Measurements from ENCODE around the gene MAGI3.
"Not testable (repeated sequence)": the region's sequence is repeated elsewhere in the genome, so short reads cannot be mapped to it uniquely, and the experiment has no call there.

MAGI3 gene

DNA sequence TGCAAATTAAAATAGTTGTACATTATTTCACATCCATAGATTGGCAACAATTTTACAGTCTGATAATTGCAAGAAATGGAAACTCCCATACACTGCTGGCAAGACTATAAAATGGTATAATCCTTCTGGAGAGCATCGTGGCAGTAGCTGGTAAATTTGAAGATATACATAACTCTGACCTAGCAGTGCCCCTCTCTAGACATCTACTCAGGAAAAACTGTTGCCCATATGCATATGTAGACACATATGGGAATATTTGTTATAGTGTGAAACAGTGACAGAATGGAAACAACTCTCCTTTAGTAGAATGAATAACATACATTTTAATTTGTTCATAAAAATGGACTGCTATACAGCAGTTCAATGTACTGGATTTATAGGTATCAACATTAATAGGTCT lies 191.8 kb downstream of the MAGI3 start:
- no peak for DNase-seq

DNA sequence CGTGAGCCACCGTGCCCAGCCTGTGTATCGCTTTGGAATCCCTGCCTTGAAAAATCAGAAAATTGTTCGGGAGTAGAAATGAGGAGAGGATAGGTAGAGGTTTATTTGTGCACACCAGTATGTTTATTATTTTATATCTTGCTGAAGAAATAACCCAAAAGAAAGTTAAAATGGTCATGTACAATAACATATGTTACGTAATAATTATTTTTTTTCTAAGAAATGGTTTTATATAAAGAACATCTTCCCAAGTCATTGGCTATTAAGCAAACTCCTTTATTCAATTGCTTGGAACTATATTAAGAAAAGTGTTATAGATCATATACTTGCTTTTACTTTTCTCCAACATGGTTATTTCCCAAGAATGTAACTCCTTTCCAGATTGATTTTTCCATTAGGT lies 197.2 kb downstream of the MAGI3 start:
- no peak for DNase-seq

DNA sequence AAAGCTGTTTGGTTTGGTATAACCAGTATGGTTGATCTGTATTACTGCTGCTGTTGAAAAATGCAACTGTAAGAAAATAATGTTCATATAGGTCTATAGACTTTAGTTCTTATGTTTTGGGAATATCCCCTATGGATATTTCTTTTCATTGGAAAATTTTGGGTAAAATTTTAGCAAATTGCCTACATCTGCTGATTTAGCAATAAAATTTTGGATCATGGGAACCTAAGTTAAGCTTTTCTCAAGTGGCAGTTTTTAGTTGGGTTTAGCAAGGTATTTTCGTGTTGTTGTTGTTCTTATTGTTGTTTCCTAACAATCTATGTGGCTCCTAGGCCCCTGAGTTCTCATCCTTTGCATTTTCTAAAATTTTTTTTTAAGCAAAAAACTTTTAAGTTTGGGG lies 201.9 kb downstream of the MAGI3 start:
- DNase-seq, result no peak

DNA sequence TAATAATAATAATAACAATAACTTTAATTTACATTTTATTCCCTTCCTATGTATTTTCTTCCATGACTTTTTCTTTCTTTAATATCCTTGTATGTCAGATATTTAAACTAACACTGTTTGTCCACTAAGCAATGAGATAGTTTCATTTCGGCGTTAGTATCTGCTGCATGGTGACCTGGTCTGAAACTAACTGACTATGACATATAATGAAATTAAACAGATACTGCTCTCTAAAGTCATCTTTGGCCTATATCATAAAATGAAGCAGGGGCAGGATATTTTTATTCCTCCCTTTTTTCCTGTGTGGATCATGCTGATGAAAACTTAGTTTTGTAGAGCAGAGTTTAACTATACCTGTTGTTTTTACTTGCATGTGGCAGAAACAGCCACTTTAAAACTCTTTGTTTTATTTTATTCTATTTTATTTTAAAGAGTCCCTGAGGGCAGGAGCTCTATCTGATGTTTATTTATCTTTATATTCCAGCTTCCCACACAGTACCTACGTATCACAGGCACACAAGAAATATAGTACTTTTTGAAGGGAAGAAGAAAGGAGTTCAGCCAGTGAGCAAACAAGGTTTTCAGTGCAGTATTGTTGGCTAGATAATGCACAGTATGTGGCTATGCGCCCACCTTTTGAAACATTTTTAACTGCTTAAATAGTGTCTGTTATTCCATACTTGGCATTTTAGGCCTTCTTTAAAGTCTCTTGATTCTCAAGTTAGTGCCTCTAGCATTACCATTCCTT lies 203.4 kb downstream of the MAGI3 start:
- no peak for DNase-seq

DNA sequence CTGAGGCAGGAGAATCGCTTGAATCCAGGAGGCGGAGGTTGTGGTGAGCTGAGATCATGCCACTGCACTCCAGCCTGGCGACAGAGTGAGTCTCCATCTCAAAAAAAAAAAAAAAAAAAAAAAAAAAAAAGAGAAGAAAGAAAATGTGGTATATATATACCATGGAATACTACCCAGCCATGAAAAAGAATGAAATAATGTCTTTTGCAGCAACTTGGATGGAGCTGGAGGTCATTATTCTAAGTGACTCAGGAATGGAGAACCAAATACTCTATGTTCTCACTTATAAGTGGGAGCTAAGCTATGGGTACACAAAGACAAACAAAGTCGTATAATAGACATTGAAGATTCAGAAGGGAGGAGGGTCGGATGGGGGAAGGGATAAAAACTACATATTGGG lies 214.2 kb downstream of the MAGI3 start:
- not testable (repeated sequence) for DNase-seq

DNA sequence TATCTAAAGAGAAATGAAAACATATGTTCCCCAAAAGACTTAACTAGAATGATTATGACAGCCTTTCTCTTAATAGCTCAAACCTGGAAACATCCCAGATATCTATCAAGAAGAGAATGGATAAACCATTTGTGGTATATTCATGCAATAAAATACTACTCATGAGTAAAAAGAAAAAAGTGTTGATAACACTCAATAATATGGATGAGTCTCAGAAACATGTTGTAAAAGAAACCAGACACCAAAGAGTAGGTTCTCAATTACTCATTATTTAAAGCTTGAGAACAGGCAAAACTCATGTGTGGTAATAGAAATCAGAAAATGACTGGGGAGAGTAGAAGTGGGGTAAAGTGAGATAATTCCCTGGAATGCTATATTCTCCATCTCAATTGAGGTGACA lies 214.8 kb downstream of the MAGI3 start:
- no peak for DNase-seq

DNA sequence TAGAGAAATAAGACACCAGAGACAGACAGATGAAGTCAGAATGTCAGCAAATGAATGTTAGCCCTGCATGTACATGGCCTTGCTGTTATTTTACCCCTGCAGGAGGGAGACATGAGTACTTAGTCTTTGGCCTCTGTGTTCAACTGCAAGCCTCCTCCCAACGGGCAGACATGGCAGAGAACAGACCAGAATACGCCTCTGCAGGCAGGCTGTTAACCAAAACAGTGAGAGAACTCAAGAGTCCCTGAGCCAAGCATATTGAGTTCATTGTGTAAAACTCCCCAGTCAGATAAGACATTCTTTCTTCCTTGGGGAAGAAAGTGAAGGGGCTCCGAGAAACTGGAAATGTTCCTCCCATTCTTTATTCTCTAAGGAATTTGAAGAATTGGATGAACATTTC lies 218.1 kb downstream of the MAGI3 start:
- no peak for DNase-seq

DNA sequence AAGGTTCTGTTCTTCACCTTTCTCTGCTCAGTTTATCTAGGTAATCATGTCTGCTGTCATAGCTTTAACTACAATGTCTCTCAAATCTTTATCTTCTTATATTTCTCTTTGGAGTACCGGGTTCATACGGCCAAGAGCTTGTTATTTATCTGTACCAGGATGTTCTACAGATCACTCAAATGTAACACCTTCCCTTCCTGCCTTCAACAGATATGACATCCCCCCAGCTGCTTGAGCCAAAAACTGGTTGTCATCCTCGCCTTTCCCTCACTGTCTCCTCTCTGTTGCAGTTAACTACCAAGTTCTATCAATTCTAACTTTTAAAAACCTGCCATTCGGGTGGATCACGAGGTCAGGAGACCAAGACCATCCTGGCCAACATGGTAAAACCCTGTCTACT lies 220.1 kb downstream of the MAGI3 start:
- no peak for DNase-seq

DNA sequence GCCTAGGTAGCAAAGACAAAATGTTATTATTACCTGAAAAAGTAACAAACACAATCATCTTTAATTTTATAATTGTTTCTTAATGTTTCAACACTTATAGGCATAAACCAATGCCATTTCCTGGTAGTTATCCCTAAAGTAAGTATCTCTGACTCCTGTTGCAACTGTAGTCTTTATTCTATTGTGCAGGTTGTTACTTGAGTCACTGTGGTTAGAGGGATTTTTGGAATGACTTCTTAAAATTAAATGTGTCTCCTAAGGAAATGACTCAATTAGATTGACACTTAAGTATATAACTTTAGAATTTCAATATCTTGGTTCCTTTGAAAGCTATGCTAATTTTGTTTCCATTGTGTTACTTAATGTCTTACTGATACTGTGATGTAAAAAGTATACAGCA lies 225.1 kb downstream of the MAGI3 start:
- DNase-seq, result no peak

DNA sequence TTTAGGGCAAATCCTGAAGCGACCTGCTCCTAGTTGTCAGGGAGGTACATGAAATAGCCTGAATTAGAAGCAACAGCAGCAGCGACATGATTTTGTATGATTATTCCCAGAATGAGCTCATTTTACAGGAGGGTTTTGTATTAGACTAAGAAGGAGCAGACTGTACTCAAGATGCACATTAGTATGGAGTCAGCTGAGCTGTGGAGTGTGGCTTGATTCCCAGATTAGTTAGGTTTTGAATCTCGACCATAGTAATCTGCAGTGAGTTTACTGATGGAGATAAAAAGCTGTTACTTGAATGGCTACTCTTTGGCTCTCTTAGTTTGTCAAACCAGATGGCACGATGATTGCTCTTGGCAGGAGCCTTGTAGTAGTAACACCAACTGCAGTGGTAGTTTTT lies 225.8 kb downstream of the MAGI3 start:
- no peak for DNase-seq

DNA sequence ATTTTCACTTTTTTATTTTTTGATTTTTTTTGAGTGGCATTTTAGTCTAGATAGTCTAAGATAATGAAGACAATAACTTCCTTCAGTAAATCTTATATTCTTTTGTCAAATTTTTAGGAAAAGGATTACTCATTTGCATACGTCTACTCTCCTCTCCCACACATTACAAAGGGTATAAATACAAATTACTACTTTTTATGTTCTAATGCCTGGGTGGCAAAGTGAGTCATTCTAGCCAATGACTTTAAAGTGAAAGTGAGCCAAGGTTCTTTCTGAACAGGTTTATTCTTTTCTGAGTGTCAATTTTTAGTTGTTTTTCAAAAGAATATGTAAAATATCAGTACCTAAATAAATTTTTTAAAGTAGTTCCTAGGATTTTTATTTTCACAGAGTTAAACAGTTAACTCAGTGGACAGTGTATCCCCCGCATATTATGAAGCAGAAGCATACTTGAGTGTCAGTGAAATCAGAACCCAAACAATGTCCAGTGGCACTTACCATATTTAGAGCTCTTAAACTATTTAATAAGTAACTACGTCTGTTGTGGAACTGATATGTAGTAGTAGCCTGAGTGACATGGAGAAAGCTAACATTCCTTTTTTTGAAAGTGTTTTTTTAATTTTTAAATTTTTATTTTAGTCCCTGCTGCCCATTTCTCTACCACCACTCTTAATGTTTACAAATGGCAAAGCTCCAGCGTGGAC lies 227.3 kb downstream of the MAGI3 start:
- peak; percentile 6 for DNase-seq

DNA sequence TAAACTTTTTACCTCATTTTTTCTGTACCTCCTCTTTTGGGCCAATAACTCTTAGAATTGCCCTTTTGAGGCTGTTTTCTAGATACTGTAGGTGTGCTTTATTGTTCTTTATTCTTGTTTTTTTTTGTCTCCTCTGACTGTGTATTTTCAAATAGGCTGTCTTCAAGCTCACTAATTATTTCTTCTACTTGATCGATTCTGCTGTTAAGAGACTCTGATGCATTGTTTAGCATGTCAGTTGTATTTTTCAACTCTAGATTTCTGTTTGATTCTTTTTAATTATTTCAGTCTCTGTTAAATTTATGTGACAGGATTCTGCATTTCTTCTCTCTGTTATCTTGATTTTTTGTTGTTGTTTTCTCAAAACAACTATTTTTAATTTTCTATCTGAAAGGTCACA lies 238.7 kb downstream of the MAGI3 start:
- no peak for DNase-seq

DNA sequence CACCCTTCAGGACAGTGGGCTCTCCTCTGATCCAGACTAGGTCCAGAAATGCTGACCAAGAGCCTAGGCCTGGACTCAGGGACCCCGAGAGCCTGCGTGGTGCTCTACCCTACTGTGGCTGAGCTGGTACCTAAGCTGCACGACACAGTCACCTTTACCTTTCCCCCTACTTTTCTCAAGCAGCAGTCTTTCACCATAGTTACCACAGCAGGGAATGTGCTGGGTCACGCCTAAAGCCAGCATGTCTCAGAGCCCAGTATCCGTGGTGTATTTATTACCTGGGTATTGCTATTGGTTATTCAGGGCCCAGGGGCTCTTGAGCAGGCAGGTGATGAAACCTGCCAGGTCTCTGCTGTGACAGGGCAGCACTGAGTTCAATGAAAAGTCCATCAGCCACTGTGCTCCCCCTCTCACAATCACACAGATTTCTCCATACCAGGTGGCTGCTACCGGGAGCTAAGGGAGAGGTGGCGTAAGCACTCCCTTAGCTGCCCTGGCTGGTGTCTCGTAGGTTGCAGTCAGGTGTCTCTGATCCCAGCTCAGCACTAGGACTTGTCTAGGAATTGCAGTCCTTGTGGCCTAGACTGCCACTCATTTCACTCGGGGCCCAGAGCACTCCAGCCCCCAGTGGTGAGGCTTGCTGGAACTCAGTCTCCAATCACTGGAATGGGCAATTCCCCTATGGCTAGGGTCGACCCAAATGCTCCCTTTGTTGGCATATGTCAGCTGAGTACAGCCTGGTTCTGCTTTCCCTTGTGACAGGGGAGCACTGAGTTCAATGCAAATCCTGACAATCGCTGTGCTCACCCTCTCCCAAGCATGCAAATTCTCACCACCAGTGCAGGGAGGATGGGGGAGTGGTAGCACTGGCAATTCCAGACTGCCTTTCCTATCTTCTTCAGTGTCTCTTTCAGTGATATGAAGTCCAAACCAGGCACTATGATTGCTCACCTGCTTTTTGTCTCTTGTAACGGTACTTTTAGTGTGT lies 240.3 kb downstream of the MAGI3 start:
- no peak for DNase-seq

DNA sequence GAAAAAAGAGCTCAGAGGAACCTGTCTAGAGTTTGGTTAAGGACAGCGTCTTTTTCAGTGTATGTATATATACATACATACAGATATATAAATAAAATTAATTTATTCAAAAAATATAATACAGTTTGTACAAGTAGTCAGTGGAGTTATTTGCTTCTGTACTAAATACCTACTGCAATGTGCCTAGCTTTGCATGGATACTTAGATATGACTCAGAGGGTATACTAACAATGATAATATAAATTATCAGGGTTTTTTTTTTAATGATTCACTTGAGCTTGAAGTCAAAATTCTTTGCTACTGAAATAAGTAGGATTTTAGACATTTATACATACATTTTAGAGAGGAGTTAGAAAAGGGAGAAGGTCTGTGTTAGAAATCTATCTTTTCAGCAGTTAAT lies 251.1 kb downstream of the MAGI3 start:
- no peak for DNase-seq

DNA sequence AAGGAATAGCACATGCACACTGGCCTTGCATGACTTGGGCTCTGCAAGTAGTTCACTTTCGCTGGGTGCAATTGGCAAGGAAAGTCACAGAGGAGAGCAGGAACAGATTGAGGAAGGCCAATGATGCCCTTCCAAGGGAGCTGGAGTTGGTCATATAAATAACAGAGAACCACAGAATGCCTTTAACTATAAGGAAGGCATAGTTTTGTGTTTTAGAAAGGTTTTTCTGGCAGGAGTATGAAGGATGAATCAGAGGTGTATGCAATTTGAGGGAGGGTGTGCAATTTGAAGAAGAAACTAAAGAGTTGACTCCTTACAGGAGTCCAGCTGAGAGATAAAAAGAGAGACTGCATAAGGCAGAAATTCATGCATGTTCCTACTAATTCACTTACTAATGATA lies 256.8 kb downstream of the MAGI3 start:
- DNase-seq, result no peak

DNA sequence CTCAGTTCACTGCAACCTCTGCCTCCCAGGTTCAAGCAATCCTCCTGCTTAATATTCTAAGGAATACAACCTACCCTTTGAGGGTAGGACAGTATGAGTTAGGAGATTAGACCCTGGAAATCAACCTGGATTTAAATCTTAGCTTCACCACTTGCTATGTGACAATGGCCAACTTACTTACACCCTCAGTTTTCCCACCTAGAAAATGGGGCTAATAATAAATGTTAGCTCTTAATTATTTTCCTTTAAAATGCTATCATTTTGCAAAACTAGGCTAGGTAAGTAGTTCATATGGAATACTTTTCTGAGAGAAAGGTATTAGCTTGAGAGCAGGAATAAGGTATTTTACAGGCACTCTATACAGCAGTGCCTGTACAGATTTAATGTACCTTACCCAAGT lies 258.2 kb downstream of the MAGI3 start:
- DNase-seq, result no peak

DNA sequence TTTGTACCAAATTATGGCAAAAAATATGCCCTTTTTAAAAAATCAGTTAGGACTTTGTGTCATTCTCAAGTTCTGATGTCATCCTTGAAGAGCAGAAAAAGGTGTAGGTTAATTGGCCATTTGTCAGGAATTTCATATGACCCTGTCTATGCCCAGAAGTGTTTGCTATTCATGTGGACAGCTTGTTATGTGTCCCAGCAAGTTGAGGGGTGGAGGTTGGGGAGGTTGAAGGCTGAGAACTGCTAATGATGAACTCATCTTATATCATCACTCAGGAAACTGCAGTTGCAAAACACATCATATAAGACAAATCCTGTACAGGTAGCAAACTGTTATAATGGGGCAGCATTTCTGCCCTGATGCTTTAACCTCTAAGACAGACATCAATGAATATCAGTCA lies 262.5 kb downstream of the MAGI3 start:
- no peak for DNase-seq

DNA sequence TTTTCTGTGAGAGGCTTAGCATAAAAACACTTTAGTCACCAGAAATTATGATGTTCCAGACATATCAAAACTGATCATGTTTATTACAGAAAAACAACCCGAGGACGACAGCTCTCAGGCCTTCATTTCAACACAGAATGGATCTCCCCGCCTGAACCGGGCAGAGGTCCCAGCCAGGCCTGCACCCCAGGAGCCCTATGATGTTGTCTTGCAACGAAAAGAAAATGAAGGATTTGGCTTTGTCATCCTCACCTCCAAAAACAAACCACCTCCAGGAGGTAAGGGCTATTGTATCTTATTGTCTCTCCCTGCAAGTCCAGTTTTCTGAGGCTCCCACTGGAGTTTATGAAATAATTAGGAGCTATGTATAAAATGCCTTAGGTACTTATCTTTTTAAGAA lies 263.4 kb downstream of the MAGI3 start:
- no peak for DNase-seq

DNA sequence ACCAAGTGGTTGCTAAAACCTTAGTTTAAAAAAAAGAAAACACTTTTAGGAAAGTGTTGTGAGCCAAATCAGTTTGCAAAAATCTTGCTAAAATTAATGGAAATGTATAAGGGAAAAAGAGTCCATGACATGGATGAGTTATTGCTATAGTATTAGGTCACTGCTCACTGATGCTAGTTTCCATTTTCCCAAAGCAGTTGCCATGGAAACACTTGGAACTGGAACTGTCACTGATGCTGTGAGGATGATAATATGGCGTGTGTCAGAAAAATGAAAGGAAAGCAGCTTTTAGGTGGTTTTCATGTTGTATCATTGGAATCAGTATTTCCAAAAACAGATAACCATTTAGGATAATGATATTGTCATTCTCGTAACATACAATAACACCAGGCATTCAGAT lies 264.6 kb downstream of the MAGI3 start:
- DNase-seq, result no peak

DNA sequence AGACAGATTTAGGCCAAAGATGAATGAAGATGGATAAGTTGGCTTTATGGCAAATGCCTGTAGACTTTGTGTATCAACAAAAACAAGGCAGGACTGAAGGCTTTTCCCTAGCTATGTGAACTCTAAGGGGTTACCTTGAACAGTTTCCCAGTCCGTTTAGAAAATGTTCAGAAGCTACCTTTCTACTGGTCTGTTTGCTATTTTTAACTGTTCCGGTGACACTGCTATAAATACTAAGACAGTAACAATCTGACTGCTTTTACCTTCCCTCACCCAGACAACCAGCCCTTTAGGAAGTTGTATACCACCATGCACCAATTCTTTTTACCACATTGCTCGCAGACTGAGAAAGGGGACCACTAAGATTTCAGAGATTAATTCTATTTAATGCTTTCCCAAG lies 266.8 kb downstream of the MAGI3 start:
- DNase-seq, result no peak

DNA sequence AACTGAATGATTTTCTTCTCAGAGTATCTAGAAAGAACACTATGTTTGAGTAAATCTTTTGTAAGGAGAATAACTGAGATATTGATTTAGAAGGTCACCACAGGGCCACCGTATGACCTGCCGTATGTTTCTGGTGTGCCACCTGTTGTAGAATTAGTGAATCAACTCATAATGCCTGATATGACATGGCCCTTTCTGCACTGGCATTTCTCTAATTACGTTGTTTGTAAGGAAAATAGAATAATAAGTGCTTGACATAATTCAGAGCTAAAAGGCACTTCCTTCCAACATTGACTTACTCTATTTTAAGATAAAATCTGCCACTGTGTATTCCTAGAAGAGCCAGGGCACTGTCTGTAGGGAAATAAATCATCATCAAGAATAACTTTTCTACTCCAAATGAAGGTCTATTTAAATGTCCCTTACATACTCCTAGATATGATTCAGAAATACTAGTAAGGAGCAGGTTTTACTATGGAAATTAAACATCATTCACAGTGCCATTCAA lies 267.3 kb downstream of the MAGI3 start:
- DNase-seq, result no peak

DNA sequence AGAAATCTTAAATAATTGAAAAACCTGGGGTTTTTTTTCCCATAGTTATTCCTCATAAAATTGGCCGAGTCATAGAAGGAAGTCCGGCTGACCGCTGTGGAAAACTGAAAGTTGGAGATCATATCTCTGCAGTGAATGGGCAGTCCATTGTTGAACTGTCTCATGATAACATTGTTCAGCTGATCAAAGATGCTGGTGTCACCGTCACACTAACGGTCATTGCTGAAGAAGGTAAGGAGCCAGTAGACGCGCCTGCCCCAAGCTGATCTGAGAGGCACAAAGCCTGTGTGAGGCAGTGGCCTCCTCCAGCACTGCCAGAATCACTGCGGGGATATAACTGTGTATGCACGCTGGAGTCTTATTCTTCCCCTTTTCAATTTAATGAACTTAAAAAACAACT lies 268.7 kb downstream of the MAGI3 start:
- DNase-seq, result no peak

DNA sequence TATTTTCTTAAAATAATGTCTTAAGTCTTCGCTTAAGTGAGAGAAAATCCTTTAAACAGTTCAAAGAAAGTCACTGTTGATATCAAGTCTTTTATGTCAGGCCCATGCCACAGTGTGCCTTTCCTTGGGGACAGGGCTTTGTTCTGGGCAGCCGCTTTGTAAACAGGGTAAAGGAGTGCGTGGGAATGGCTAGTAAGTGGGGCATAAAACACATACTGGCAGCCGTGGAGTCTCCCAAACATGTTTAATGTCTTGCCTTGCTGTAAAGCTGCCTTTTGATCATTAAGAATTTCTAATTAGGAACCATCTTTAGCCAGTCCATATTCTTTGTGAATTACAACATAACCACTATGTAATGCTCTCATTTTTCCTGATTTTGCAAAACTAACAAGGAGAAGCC lies 269.2 kb downstream of the MAGI3 start:
- DNase-seq, result no peak

All from suppressor macrophage treated with lipopolysaccharide for 4 hours (primary cell).